NT2/D1 (cell line): ENCODE results near the gene ADARB2.

Experiments
- DNase-seq: peaks from one replicate; pipeline ENCODE4 v3.0.0-alpha.2; 2011; ENCODE audit warnings: low read depth, low spot score
- H3K27me3 ChIP-seq: 2 replicates; pipeline ENCODE4 v1.6.0; 2011; ENCODE audit warnings: mild to moderate bottlenecking; ENCODE audit not compliant: insufficient read length, insufficient read depth
- H3K36me3 ChIP-seq: 2 replicates; pipeline ENCODE4 v1.6.1; 2011; ENCODE audit warnings: mild to moderate bottlenecking, low read length, mixed read lengths; ENCODE audit not compliant: insufficient read depth, insufficient read length
- H3K4me1 ChIP-seq: 2 replicates; pipeline ENCODE4 v1.5.1; 2011; ENCODE audit not compliant: insufficient read depth, insufficient read length
- H3K4me3 ChIP-seq: 2 replicates; pipeline ENCODE4 v1.5.1; 2011; ENCODE audit warnings: low read depth; ENCODE audit not compliant: insufficient read length
- H3K9ac ChIP-seq: 2 replicates; pipeline ENCODE4 v1.6.0; 2011; ENCODE audit warnings: low read depth; ENCODE audit not compliant: insufficient read length
- H3K9me3 ChIP-seq: 2 replicates; pipeline ENCODE4 v1.5.1; 2011; ENCODE audit warnings: mild to moderate bottlenecking, low read length; ENCODE audit not compliant: insufficient read depth
- SUZ12 ChIP-seq: IDR thresholded peaks from 2 replicates; pipeline ENCODE4 v1.6.1; 2011; ENCODE audit not compliant: insufficient read length, insufficient read depth; ENCODE audit errors: extremely low read depth
- YY1 ChIP-seq: IDR thresholded peaks from 2 replicates; pipeline ENCODE4 v1.6.1; 2011; ENCODE audit not compliant: insufficient read length, insufficient read depth
- ZNF274 ChIP-seq: IDR thresholded peaks from 2 replicates; pipeline ENCODE4 v1.6.1; 2011; ENCODE audit warnings: mild to moderate bottlenecking, low read depth, low read length

Gene ADARB2

GRCh38 chr10:1324903-1325302, 412.4 kb downstream of the ADARB2 start:
- no peak for DNase-seq
- H3K4me1 ChIP-seq = no peaks in the 10 kb centered on the region
- H3K36me3 ChIP-seq = no peaks in the 10 kb centered on the region
- H3K9ac ChIP-seq = no peak overlapping the region
- no peaks in the 10 kb centered on the region for H3K27me3 ChIP-seq
- peaks cover 4% of the 10 kb centered on the region; the same call in 1 of the 2 replicates for H3K9me3 ChIP-seq
- H3K4me3 ChIP-seq = no peak overlapping the region
- TF ChIP-seq SUZ12 (no peak), ZNF274 (no peak), YY1 (no peak)

GRCh38 chr10:1323951-1324350, 413.4 kb downstream of the ADARB2 start:
- Histone ChIP-seq H3K36me3 (no peaks in the 10 kb centered on the region), H3K27me3 (no peaks in the 10 kb centered on the region), H3K9ac (no peak overlapping the region), H3K4me3 (no peak overlapping the region), H3K9me3 (peaks cover 4% of the 10 kb centered on the region; the same call in 1 of the 2 replicates), H3K4me1 (no peaks in the 10 kb centered on the region)
- DNase-seq = no peak
- TF ChIP-seq ZNF274 = no peak

GRCh38 chr10:1320739-1321320, 416.5 kb downstream of the ADARB2 start:
- Histone ChIP-seq H3K4me3 (no peak overlapping the region), H3K27me3 (no peaks in the 10 kb centered on the region), H3K36me3 (no peaks in the 10 kb centered on the region), H3K9ac (no peak overlapping the region), H3K4me1 (no peaks in the 10 kb centered on the region), H3K9me3 (no peaks in the 10 kb centered on the region)
- no peak for DNase-seq
- TF ChIP-seq YY1 (no peak), ZNF274 (no peak), SUZ12 (no peak)

- no peaks in the 10 kb centered on the region for H3K36me3 ChIP-seq
- H3K9ac ChIP-seq = no peak overlapping the region
- no peaks in the 10 kb centered on the region for H3K4me1 ChIP-seq
- H3K4me3 ChIP-seq = no peak overlapping the region
- TF ChIP-seq SUZ12 = no peak
- TF ChIP-seq YY1 = no peak
- no peak for TF ChIP-seq ZNF274
- H3K27me3 ChIP-seq = no peaks in the 10 kb centered on the region
- no peak for DNase-seq
- no peaks in the 10 kb centered on the region for H3K9me3 ChIP-seq
These were observed 420.5 kb downstream of the ADARB2 start for GRCh38 chr10:1316809-1317143.

GRCh38 chr10:1316121-1316808, 421.1 kb downstream of the ADARB2 start:
- Histone ChIP-seq H3K9ac (no peak overlapping the region), H3K4me1 (no peaks in the 10 kb centered on the region), H3K36me3 (no peaks in the 10 kb centered on the region), H3K27me3 (no peaks in the 10 kb centered on the region), H3K9me3 (no peaks in the 10 kb centered on the region), H3K4me3 (no peak overlapping the region)
- TF ChIP-seq YY1 = no peak
- no peak for TF ChIP-seq SUZ12
- no peak for TF ChIP-seq ZNF274
- DNase-seq = no peak

DNA sequence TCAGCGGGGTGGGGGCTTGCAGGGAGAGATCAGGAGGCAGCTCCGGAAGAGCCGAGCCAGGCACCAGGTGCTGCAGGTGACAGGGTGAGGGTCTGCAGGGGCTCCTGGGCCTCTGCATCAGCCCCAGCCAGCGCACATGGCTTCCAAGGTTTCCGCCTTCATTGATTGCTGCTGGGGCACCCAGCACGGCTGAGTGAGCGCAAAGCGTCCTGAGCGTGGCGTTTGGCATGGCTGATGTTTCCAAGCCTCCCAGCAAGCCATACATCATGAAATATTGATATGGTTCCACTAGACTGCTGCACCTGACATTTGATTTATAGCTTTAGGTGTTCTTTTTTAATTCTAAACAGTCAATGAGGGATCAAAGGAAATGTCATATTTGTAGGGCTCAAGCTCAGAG, 422.1 kb downstream of the ADARB2 start:
- H3K4me1 ChIP-seq = peaks cover 5% of the 10 kb centered on the region
- TF ChIP-seq YY1 (no peak), SUZ12 (no peak), ZNF274 (no peak)
- H3K36me3 ChIP-seq = no peaks in the 10 kb centered on the region
- H3K9me3 ChIP-seq = no peaks in the 10 kb centered on the region
- H3K27me3 ChIP-seq = no peaks in the 10 kb centered on the region
- DNase-seq = no peak
- no peak overlapping the region for H3K9ac ChIP-seq
- H3K4me3 ChIP-seq = no peak overlapping the region

GRCh38 chr10:1311726-1312125, 425.6 kb downstream of the ADARB2 start:
- no peaks in the 10 kb centered on the region for H3K27me3 ChIP-seq
- peaks cover 9% of the 10 kb centered on the region for H3K4me1 ChIP-seq
- TF ChIP-seq YY1 (no peak), SUZ12 (no peak), ZNF274 (no peak)
- no peak overlapping the region for H3K9ac ChIP-seq
- DNase-seq = no peak
- H3K36me3 ChIP-seq = no peaks in the 10 kb centered on the region
- no peaks in the 10 kb centered on the region for H3K9me3 ChIP-seq
- H3K4me3 ChIP-seq = no peak overlapping the region
